Measurements from ENCODE around the gene TBPL2.
"Not testable (repeated sequence)": the region's sequence is repeated elsewhere in the genome, so short reads cannot be mapped to it uniquely, and the experiment has no call there.

The TBPL2 gene

GRCh38 chr14:55457496-55457895 lies 17.1 kb upstream of the TBPL2 start:
- no peak overlapping the region for H3K27ac ChIP-seq (ENCODE audit: low read length)
- H3K9me3 ChIP-seq (ENCODE audit: control insufficient read depth, insufficient read depth, low read length): no peaks in the 10 kb centered on the region
- H3K4me1 ChIP-seq (ENCODE audit: control insufficient read depth, insufficient read depth, low read length): no peaks in the 10 kb centered on the region
- H3K36me3 ChIP-seq (ENCODE audit: control insufficient read depth, insufficient read depth, low read length): no peaks in the 10 kb centered on the region
- no peak overlapping the region for H3K4me3 ChIP-seq (ENCODE audit: low read length)
- H3K27me3 ChIP-seq (ENCODE audit: control insufficient read depth, insufficient read depth, low read length): no peaks in the 10 kb centered on the region
- no peak for DNase-seq (ENCODE audit: low read depth, low spot score)
- no CpG with 5 or more reads among the region's 6 CpGs for WGBS (ENCODE audit: insufficient coverage, insufficient read length)

GRCh38 chr14:55456411-55456810 lies 16.0 kb upstream of the TBPL2 start:
- H3K27ac ChIP-seq (ENCODE audit: low read length); H3K27me3 ChIP-seq (ENCODE audit: control insufficient read depth, insufficient read depth, low read length); H3K36me3 ChIP-seq (ENCODE audit: control insufficient read depth, insufficient read depth, low read length); DNase-seq (ENCODE audit: low read depth, low spot score); H3K4me3 ChIP-seq (ENCODE audit: low read length); H3K4me1 ChIP-seq (ENCODE audit: control insufficient read depth, insufficient read depth, low read length); H3K9me3 ChIP-seq (ENCODE audit: control insufficient read depth, insufficient read depth, low read length): not testable (repeated sequence)
- no CpG with 5 or more reads among the region's 34 CpGs for WGBS (ENCODE audit: insufficient coverage, insufficient read length)

GRCh38 chr14:55454264-55455002 lies 14.0 kb upstream of the TBPL2 start:
- H3K36me3 ChIP-seq (ENCODE audit: control insufficient read depth, insufficient read depth, low read length): no peaks in the 10 kb centered on the region
- no peak overlapping the region for H3K4me3 ChIP-seq (ENCODE audit: low read length)
- H3K4me1 ChIP-seq (ENCODE audit: control insufficient read depth, insufficient read depth, low read length): no peaks in the 10 kb centered on the region
- WGBS (ENCODE audit: insufficient coverage, insufficient read length): no CpG with 5 or more reads among the region's 13 CpGs
- H3K27ac ChIP-seq (ENCODE audit: low read length): no peak overlapping the region
- H3K27me3 ChIP-seq (ENCODE audit: control insufficient read depth, insufficient read depth, low read length): no peaks in the 10 kb centered on the region
- no peaks in the 10 kb centered on the region for H3K9me3 ChIP-seq (ENCODE audit: control insufficient read depth, insufficient read depth, low read length)
- no peak for DNase-seq (ENCODE audit: low read depth, low spot score)

GRCh38 chr14:55451950-55452349 lies 11.5 kb upstream of the TBPL2 start:
- Histone ChIP-seq H3K27ac (ENCODE audit: low read length) (no peak overlapping the region), H3K4me3 (ENCODE audit: low read length) (no peak overlapping the region), H3K36me3 (ENCODE audit: control insufficient read depth, insufficient read depth, low read length) (no peaks in the 10 kb centered on the region), H3K4me1 (ENCODE audit: control insufficient read depth, insufficient read depth, low read length) (no peaks in the 10 kb centered on the region), H3K9me3 (ENCODE audit: control insufficient read depth, insufficient read depth, low read length) (no peaks in the 10 kb centered on the region), H3K27me3 (ENCODE audit: control insufficient read depth, insufficient read depth, low read length) (no peaks in the 10 kb centered on the region)
- DNase-seq (ENCODE audit: low read depth, low spot score): no peak
- no CpG with 5 or more reads among the region's 2 CpGs for WGBS (ENCODE audit: insufficient coverage, insufficient read length)

GRCh38 chr14:55451398-55451797 lies 11.0 kb upstream of the TBPL2 start:
- no peak for DNase-seq (ENCODE audit: low read depth, low spot score)
- Histone ChIP-seq H3K9me3 (ENCODE audit: control insufficient read depth, insufficient read depth, low read length) (no peaks in the 10 kb centered on the region), H3K36me3 (ENCODE audit: control insufficient read depth, insufficient read depth, low read length) (no peaks in the 10 kb centered on the region), H3K27me3 (ENCODE audit: control insufficient read depth, insufficient read depth, low read length) (no peaks in the 10 kb centered on the region), H3K27ac (ENCODE audit: low read length) (no peak overlapping the region), H3K4me3 (ENCODE audit: low read length) (no peak overlapping the region), H3K4me1 (ENCODE audit: control insufficient read depth, insufficient read depth, low read length) (no peaks in the 10 kb centered on the region)
- no CpG with 5 or more reads among the region's 4 CpGs for WGBS (ENCODE audit: insufficient coverage, insufficient read length)

GRCh38 chr14:55450987-55451386 lies 10.6 kb upstream of the TBPL2 start:
- no peaks in the 10 kb centered on the region for H3K36me3 ChIP-seq (ENCODE audit: control insufficient read depth, insufficient read depth, low read length)
- no peaks in the 10 kb centered on the region for H3K9me3 ChIP-seq (ENCODE audit: control insufficient read depth, insufficient read depth, low read length)
- no peak overlapping the region for H3K27ac ChIP-seq (ENCODE audit: low read length)
- no peaks in the 10 kb centered on the region for H3K4me1 ChIP-seq (ENCODE audit: control insufficient read depth, insufficient read depth, low read length)
- no peaks in the 10 kb centered on the region for H3K27me3 ChIP-seq (ENCODE audit: control insufficient read depth, insufficient read depth, low read length)
- DNase-seq (ENCODE audit: low read depth, low spot score): no peak
- no peak overlapping the region for H3K4me3 ChIP-seq (ENCODE audit: low read length)

GRCh38 chr14:55450539-55450938 lies 10.1 kb upstream of the TBPL2 start:
- Histone ChIP-seq H3K27me3 (ENCODE audit: control insufficient read depth, insufficient read depth, low read length) (no peaks in the 10 kb centered on the region), H3K36me3 (ENCODE audit: control insufficient read depth, insufficient read depth, low read length) (no peaks in the 10 kb centered on the region), H3K9me3 (ENCODE audit: control insufficient read depth, insufficient read depth, low read length) (no peaks in the 10 kb centered on the region), H3K4me1 (ENCODE audit: control insufficient read depth, insufficient read depth, low read length) (no peaks in the 10 kb centered on the region), H3K27ac (ENCODE audit: low read length) (no peak overlapping the region), H3K4me3 (ENCODE audit: low read length) (no peak overlapping the region)
- WGBS (ENCODE audit: insufficient coverage, insufficient read length): no CpG with 5 or more reads among the region's 3 CpGs
- no peak for DNase-seq (ENCODE audit: low read depth, low spot score)

- H3K27me3 ChIP-seq (ENCODE audit: control insufficient read depth, insufficient read depth, low read length): no peaks in the 10 kb centered on the region
- H3K36me3 ChIP-seq (ENCODE audit: control insufficient read depth, insufficient read depth, low read length): no peaks in the 10 kb centered on the region
- no peak overlapping the region for H3K4me3 ChIP-seq (ENCODE audit: low read length)
- no peaks in the 10 kb centered on the region for H3K9me3 ChIP-seq (ENCODE audit: control insufficient read depth, insufficient read depth, low read length)
- DNase-seq (ENCODE audit: low read depth, low spot score): no peak
- no peaks in the 10 kb centered on the region for H3K4me1 ChIP-seq (ENCODE audit: control insufficient read depth, insufficient read depth, low read length)
- H3K27ac ChIP-seq (ENCODE audit: low read length): no peak overlapping the region
- WGBS (ENCODE audit: insufficient coverage, insufficient read length): no CpG with 5 or more reads among the region's 2 CpGs
These were observed 9.7 kb upstream of the TBPL2 start for GRCh38 chr14:55450124-55450523.

GRCh38 chr14:55449116-55449515 lies 8.7 kb upstream of the TBPL2 start:
- no peaks in the 10 kb centered on the region for H3K4me1 ChIP-seq (ENCODE audit: control insufficient read depth, insufficient read depth, low read length)
- no peaks in the 10 kb centered on the region for H3K9me3 ChIP-seq (ENCODE audit: control insufficient read depth, insufficient read depth, low read length)

GRCh38 chr14:55448141-55448614 lies 7.8 kb upstream of the TBPL2 start:
- no peak overlapping the region for H3K27ac ChIP-seq (ENCODE audit: low read length)
- no CpG with 5 or more reads among the region's 3 CpGs for WGBS (ENCODE audit: insufficient coverage, insufficient read length)
- no peaks in the 10 kb centered on the region for H3K4me1 ChIP-seq (ENCODE audit: control insufficient read depth, insufficient read depth, low read length)
- H3K27me3 ChIP-seq (ENCODE audit: control insufficient read depth, insufficient read depth, low read length): no peaks in the 10 kb centered on the region
- H3K4me3 ChIP-seq (ENCODE audit: low read length): no peak overlapping the region
- no peaks in the 10 kb centered on the region for H3K9me3 ChIP-seq (ENCODE audit: control insufficient read depth, insufficient read depth, low read length)
- no peaks in the 10 kb centered on the region for H3K36me3 ChIP-seq (ENCODE audit: control insufficient read depth, insufficient read depth, low read length)
- no peak for DNase-seq (ENCODE audit: low read depth, low spot score)

More at GRCh38 chr14:55449116-55449515, 8.7 kb upstream of the TBPL2 start:
- Histone ChIP-seq H3K4me3 (ENCODE audit: low read length) (no peak overlapping the region), H3K27ac (ENCODE audit: low read length) (no peak overlapping the region), H3K36me3 (ENCODE audit: control insufficient read depth, insufficient read depth, low read length) (no peaks in the 10 kb centered on the region), H3K27me3 (ENCODE audit: control insufficient read depth, insufficient read depth, low read length) (no peaks in the 10 kb centered on the region)
- DNase-seq (ENCODE audit: low read depth, low spot score): no peak
- no CpG with 5 or more reads among the region's 3 CpGs for WGBS (ENCODE audit: insufficient coverage, insufficient read length)

GRCh38 chr14:55446833-55447232 lies 6.4 kb upstream of the TBPL2 start:
- H3K9me3 ChIP-seq (ENCODE audit: control insufficient read depth, insufficient read depth, low read length): no peaks in the 10 kb centered on the region
- no peaks in the 10 kb centered on the region for H3K27me3 ChIP-seq (ENCODE audit: control insufficient read depth, insufficient read depth, low read length)
- no peaks in the 10 kb centered on the region for H3K36me3 ChIP-seq (ENCODE audit: control insufficient read depth, insufficient read depth, low read length)
- no peak for DNase-seq (ENCODE audit: low read depth, low spot score)
- no peak overlapping the region for H3K27ac ChIP-seq (ENCODE audit: low read length)
- no peaks in the 10 kb centered on the region for H3K4me1 ChIP-seq (ENCODE audit: control insufficient read depth, insufficient read depth, low read length)
- no CpG with 5 or more reads among the region's 2 CpGs for WGBS (ENCODE audit: insufficient coverage, insufficient read length)
- no peak overlapping the region for H3K4me3 ChIP-seq (ENCODE audit: low read length)

Measured in iPS DF 6.9 (cell line).